ENCODE results near the gene ERICH6B. TPM values are rescaled to one million over a fixed set of nuclear protein-coding genes. Genes with fewer than 3 reads are reported as not detected.

The ERICH6B gene
- total and polyA plus RNA-seq, 2 of the 13 experiments (the other 11 are each of a cell fraction or from before 2014, with no cell fraction given) = not detected

GRCh38 chr13:45519493-45519892, 96.0 kb downstream of the ERICH6B start:
- no peak for DNase-seq (ENCODE audit: low spot score)
- ChIA-PET CTCF (ENCODE audit: low intra/inter-chr PET ratio, low total read pairs) (no interaction called here), POLR2A (no interaction called here)
- no peaks in the 10 kb centered on the region for H3K9me3 ChIP-seq (ENCODE audit: low read length)
- intact Hi-C loops (cut with micrococcal nuclease; ENCODE audit: unreplicated experiment) = no loop called here
- peaks cover 18 to 79% of the 10 kb centered on the region in 2 experiments for H3K36me3 ChIP-seq (replicated peaks in 1 of 2; ENCODE audit: control insufficient read depth in 1 of 2, insufficient read depth in 2 of 2, low read length in 2 of 2)
- BruUV-seq (replicated peaks) = no TSS peak
- ATAC-seq = no peak
- in situ Hi-C loops (cut with HindIII; ENCODE audit: extremely low pct_ligation_motif_present, low pct_unique_long_range_greater_than_20kb) = loop anchor here (25.0 kb wide), 1 partner anchor 482 kb away; no protein-coding TSS in a partner anchor
- TF ChIP-seq POLR2AphosphoS2 (IDR thresholded peaks at IDR 0.05; ENCODE audit: low read depth, low read length) (no peak), ADNP (CRISPR knock-in tag; IDR thresholded peaks at IDR 0.05) (no peak), HDAC6 (IDR thresholded peaks at IDR 0.05; ENCODE audit: low read depth, low read length) (no peak), ZNF609 (CRISPR knock-in tag; IDR thresholded peaks at IDR 0.05; ENCODE audit: borderline replicate concordance) (no peak), CCAR2 (optimal IDR thresholded peaks at IDR 0.05; ENCODE audit: low read depth, low read length) (no peak), FIP1L1 (IDR thresholded peaks at IDR 0.05; ENCODE audit: borderline replicate concordance, insufficient read depth, low read depth, low read length) (no peak), ZNF562 (CRISPR knock-in tag; IDR thresholded peaks at IDR 0.05; ENCODE audit: borderline replicate concordance) (no peak), PRDM10 (CRISPR knock-in tag; IDR thresholded peaks at IDR 0.05; ENCODE audit: low read depth) (no peak)
- no peaks in the 10 kb centered on the region for H3K27me3 ChIP-seq (ENCODE audit: control insufficient read depth in 1 of 2, insufficient read depth in 2 of 2, low read length in 2 of 2)
- H3K4me3 ChIP-seq (replicated peaks in 1 of 3; ENCODE audit: insufficient read depth in 1 of 3, low read depth in 2 of 3, low read length in 3 of 3) = no peak overlapping the region
- no peaks in the 10 kb centered on the region for H4K20me1 ChIP-seq (ENCODE audit: insufficient read depth, low read length)
- 98% methylated on average over 4 of the region's 4 CpGs for WGBS (ENCODE audit: low lambda C conversion rate)
- H2AFZ ChIP-seq (ENCODE audit: low read length) = no peak overlapping the region
- no peak overlapping the region for H3K27ac ChIP-seq (ENCODE audit: extremely low read length, insufficient read depth, low read length)
- no peak for FAIRE-seq
- H3K9ac ChIP-seq (ENCODE audit: insufficient read depth, low read depth, low read length) = no peak overlapping the region
- no peak overlapping the region for H3K4me2 ChIP-seq (ENCODE audit: low read depth, low read length)
- H3K79me2 ChIP-seq (ENCODE audit: insufficient read depth, low read length) = no peaks in the 10 kb centered on the region
- no peaks in the 10 kb centered on the region for H3K4me1 ChIP-seq (ENCODE audit: insufficient read depth, low read length)
